Karpas-422 (cell line): ENCODE measurements around the gene UFC1. TPM values are rescaled to one million over a fixed set of nuclear protein-coding genes. Genes with fewer than 3 reads are reported as not detected.

Experiments used
- DNase-seq: peaks from one replicate; pipeline ENCODE4 v3.0.0-alpha.2; 2015
- H2AFZ ChIP-seq: fragments of 200-600 bp; sonication (generic); 2 replicates; pipeline ENCODE4 v1.6.1; 2014; ENCODE audit warnings: antibody characterized with exemption, low read length, mixed read lengths
- H3K27ac ChIP-seq: fragments of 200-600 bp; sonication (generic); 2 replicates; pipeline ENCODE4 v1.5.1; 2014; ENCODE audit warnings: mild to moderate bottlenecking, low read length, moderate library complexity
- H3K27me3 ChIP-seq: fragments of 200-600 bp; sonication (generic); 2 replicates; pipeline ENCODE4 v1.6.1; 2014; ENCODE audit warnings: low read length, mixed read lengths
- H3K36me3 ChIP-seq: fragments of 200-600 bp; sonication (generic); 2 replicates; pipeline ENCODE4 v1.6.1; 2014; ENCODE audit warnings: low read length, mixed read lengths; ENCODE audit not compliant: insufficient read depth
- H3K4me1 ChIP-seq: fragments of 200-600 bp; sonication (generic); 2 replicates; pipeline ENCODE4 v1.6.1; 2014; ENCODE audit warnings: mild to moderate bottlenecking, low read length, mixed read lengths
- H3K4me2 ChIP-seq: fragments of 200-600 bp; sonication (generic); 2 replicates; pipeline ENCODE4 v1.6.1; 2014; ENCODE audit warnings: low read length, low read depth, mild to moderate bottlenecking; ENCODE audit not compliant: poor library complexity, severe bottlenecking
- H3K4me3 ChIP-seq: fragments of 200-600 bp; sonication (generic); 2 replicates; pipeline ENCODE4 v1.5.1; 2014; ENCODE audit warnings: mild to moderate bottlenecking, antibody characterized with exemption, low read length, mixed read lengths
- H3K79me2 ChIP-seq: fragments of 200-600 bp; sonication (generic); 2 replicates; pipeline ENCODE4 v1.6.1; 2014; ENCODE audit warnings: mild to moderate bottlenecking, low read length, mixed read lengths
- H3K9ac ChIP-seq: fragments of 200-600 bp; sonication (generic); 2 replicates; pipeline ENCODE4 v1.6.0; 2014; ENCODE audit warnings: low read length
- H3K9me2 ChIP-seq: fragments of 200-600 bp; sonication (generic), shearing (Covaris generic); replicated peaks from 2 replicates; pipeline ENCODE4 v1.6.0; 2014; ENCODE audit warnings: mild to moderate bottlenecking, low read length, moderate library complexity; ENCODE audit not compliant: insufficient read depth
- H3K9me3 ChIP-seq: fragments of 300-700, 200-600 bp; sonication (generic); 2 replicates; pipeline ENCODE4 v1.6.1; 2014; ENCODE audit warnings: low read length, mixed read lengths
- H4K20me1 ChIP-seq: fragments of 200-600 bp; sonication (generic); 2 replicates; pipeline ENCODE4 v1.6.1; 2014; ENCODE audit warnings: mild to moderate bottlenecking, antibody characterized with exemption, low read length, low read depth; ENCODE audit not compliant: insufficient read depth
- total RNA-seq: library from RNA; depleted of rRNA; stranded (reverse); fragments of >200 nt; shearing (Covaris generic); gene quantifications from 2 replicates; pipeline ENCODE4 v1.2.3, GENCODE V29; 2014; ENCODE audit warnings: low replicate concordance

Gene UFC1
- total RNA-seq, 1 experiment from 2014 or later, result 72.5 TPM

GRCh38 chr1:161117759-161118581 lies 35.8 kb upstream of the UFC1 start, which contains the start of the genes NIT1 and PFDN2:
Gene NIT1 (plus strand): TSS chr1:161118105. CDS start chr1:161118177, 72 bp downstream.
Gene PFDN2 (minus strand): TSS chr1:161118037. CDS start chr1:161118026, 11 bp downstream.
- peak within 1 kb of the TSS; percentile 97 for H3K9ac ChIP-seq
- H3K4me1 ChIP-seq, result peaks cover 64% of the 10 kb centered on the region
- H4K20me1 ChIP-seq, result peaks cover 8% of the 10 kb centered on the region; the same call in 1 of the 2 replicates
- H3K9me3 ChIP-seq, result no peaks in the 10 kb centered on the region
- H3K4me2 ChIP-seq, result peak within 1 kb of the TSS; percentile 81
- H3K9me2 ChIP-seq, result no peaks in the 10 kb centered on the region
- H2AFZ ChIP-seq, result peak within 1 kb of the TSS; percentile 70
- peaks cover 73% of the 10 kb centered on the region for H3K79me2 ChIP-seq
- H3K27me3 ChIP-seq, result no peaks in the 10 kb centered on the region
- DNase-seq, result peak; percentile 95
- H3K36me3 ChIP-seq, result peaks cover 32% of the 10 kb centered on the region; the same call in 1 of the 2 replicates
- H3K4me3 ChIP-seq, result peak within 1 kb of the TSS; percentile 98
- H3K27ac ChIP-seq, result peak within 1 kb of the TSS; percentile 67

GRCh38 chr1:161119092-161119903 lies 34.5 kb upstream of the UFC1 start:
- peaks cover 8% of the 10 kb centered on the region; the same call in 1 of the 2 replicates for H4K20me1 ChIP-seq
- H3K27me3 ChIP-seq, result no peaks in the 10 kb centered on the region
- peaks cover 32% of the 10 kb centered on the region; the same call in 1 of the 2 replicates for H3K36me3 ChIP-seq
- H3K9ac ChIP-seq, result peak overlapping the region; percentile 97
- H2AFZ ChIP-seq, result no peak overlapping the region
- peak overlapping the region; percentile 81 for H3K4me2 ChIP-seq
- peaks cover 60% of the 10 kb centered on the region for H3K79me2 ChIP-seq
- no peaks in the 10 kb centered on the region for H3K9me2 ChIP-seq
- H3K27ac ChIP-seq, result peak overlapping the region; percentile 67
- H3K4me1 ChIP-seq, result peaks cover 51% of the 10 kb centered on the region
- no peaks in the 10 kb centered on the region for H3K9me3 ChIP-seq
- peak overlapping the region; percentile 98 for H3K4me3 ChIP-seq
- peak; percentile 87 for DNase-seq

- Histone ChIP-seq H2AFZ (no peak overlapping the region), H3K9me2 (no peaks in the 10 kb centered on the region), H3K79me2 (peaks cover 49% of the 10 kb centered on the region), H3K4me2 (no peak overlapping the region), H4K20me1 (peaks cover 5% of the 10 kb centered on the region; the same call in 1 of the 2 replicates), H3K27me3 (no peaks in the 10 kb centered on the region), H3K4me3 (no peak overlapping the region), H3K9ac (no peak overlapping the region), H3K9me3 (no peaks in the 10 kb centered on the region), H3K27ac (no peak overlapping the region), H3K36me3 (peaks cover 33% of the 10 kb centered on the region; the same call in 1 of the 2 replicates), H3K4me1 (peaks cover 35% of the 10 kb centered on the region)
- DNase-seq, result no peak
These were observed 32.6 kb upstream of the UFC1 start for GRCh38 chr1:161121042-161121650.

GRCh38 chr1:161121834-161122233 lies 31.9 kb upstream of the UFC1 start:
- Histone ChIP-seq H3K9me3 (no peaks in the 10 kb centered on the region), H3K27ac (no peak overlapping the region), H3K36me3 (peaks cover 36% of the 10 kb centered on the region; the same call in 1 of the 2 replicates), H3K27me3 (no peaks in the 10 kb centered on the region), H3K79me2 (peaks cover 46% of the 10 kb centered on the region), H2AFZ (no peak overlapping the region), H3K9ac (no peak overlapping the region), H3K9me2 (no peaks in the 10 kb centered on the region), H3K4me2 (no peak overlapping the region), H4K20me1 (no peaks in the 10 kb centered on the region), H3K4me3 (no peak overlapping the region), H3K4me1 (peaks cover 28% of the 10 kb centered on the region)
- DNase-seq, result no peak

GRCh38 chr1:161122967-161123366 lies 30.8 kb upstream of the UFC1 start:
- peaks cover 46% of the 10 kb centered on the region; the same call in 1 of the 2 replicates for H3K36me3 ChIP-seq
- DNase-seq, result no peak
- H3K4me3 ChIP-seq, result no peak overlapping the region
- peaks cover 29% of the 10 kb centered on the region for H3K4me1 ChIP-seq
- H3K9ac ChIP-seq, result no peak overlapping the region
- H3K27ac ChIP-seq, result no peak overlapping the region
- H2AFZ ChIP-seq, result no peak overlapping the region
- H4K20me1 ChIP-seq, result no peaks in the 10 kb centered on the region
- H3K9me3 ChIP-seq, result no peaks in the 10 kb centered on the region
- no peaks in the 10 kb centered on the region for H3K27me3 ChIP-seq
- H3K9me2 ChIP-seq, result no peaks in the 10 kb centered on the region
- H3K4me2 ChIP-seq, result no peak overlapping the region
- peaks cover 44% of the 10 kb centered on the region for H3K79me2 ChIP-seq

GRCh38 chr1:161127649-161128048 lies 26.1 kb upstream of the UFC1 start:
- no peak overlapping the region for H3K27ac ChIP-seq
- peaks cover 24% of the 10 kb centered on the region for H3K4me1 ChIP-seq
- H4K20me1 ChIP-seq, result no peaks in the 10 kb centered on the region
- no peak overlapping the region for H3K9ac ChIP-seq
- no peaks in the 10 kb centered on the region for H3K9me3 ChIP-seq
- no peak overlapping the region for H3K4me3 ChIP-seq
- no peak for DNase-seq
- H3K36me3 ChIP-seq, result peaks cover 32% of the 10 kb centered on the region
- peaks cover 64% of the 10 kb centered on the region for H3K79me2 ChIP-seq
- H3K9me2 ChIP-seq, result no peaks in the 10 kb centered on the region
- no peak overlapping the region for H3K4me2 ChIP-seq
- H3K27me3 ChIP-seq, result no peaks in the 10 kb centered on the region
- H2AFZ ChIP-seq, result no peak overlapping the region

GRCh38 chr1:161128591-161129420 lies 25.0 kb upstream of the UFC1 start:
- Histone ChIP-seq H3K79me2 (peaks cover 74% of the 10 kb centered on the region), H3K9me2 (no peaks in the 10 kb centered on the region), H2AFZ (no peak overlapping the region), H4K20me1 (no peaks in the 10 kb centered on the region), H3K4me2 (no peak overlapping the region), H3K27ac (no peak overlapping the region), H3K36me3 (peaks cover 28% of the 10 kb centered on the region), H3K4me1 (peaks cover 32% of the 10 kb centered on the region), H3K9me3 (no peaks in the 10 kb centered on the region), H3K4me3 (no peak overlapping the region), H3K9ac (no peak overlapping the region), H3K27me3 (no peaks in the 10 kb centered on the region)
- DNase-seq, result no peak
